Thyroid gland (tissue), 4 donors: ENCODE results near the gene SPECC1.

ENCODE experiments used
- POLR2A ChIP-seq, 2 donors: fragments of 450-650 bp; IDR thresholded peaks; one replicate each; pipeline ENCODE4 v1.6.1; 2017; ENCODE audit warnings: antibody characterized with exemption in 2 of 2, mild to moderate bottlenecking in 2 of 2, moderate library complexity in 1 of 2
- TF ChIP-seq, protein P1 (sequence below), 6 experiments: fragments of 200-600 bp in 3 of 6; fragments of 450-650 bp in 3 of 6; sonication (generic) in 3 of 6; IDR thresholded peaks; one replicate each; pipeline ENCODE4 v1.5.1; 2016 to 2019; ENCODE audit warnings: antibody characterized with exemption in 6 of 6, mild to moderate bottlenecking in 2 of 6, inconsistent platforms in 1 of 6, moderate library complexity in 1 of 6

GRCh38 chr17:20244671-20245070 is 235.5 kb downstream of the SPECC1 start:
- TF ChIP-seq, protein P1, sequence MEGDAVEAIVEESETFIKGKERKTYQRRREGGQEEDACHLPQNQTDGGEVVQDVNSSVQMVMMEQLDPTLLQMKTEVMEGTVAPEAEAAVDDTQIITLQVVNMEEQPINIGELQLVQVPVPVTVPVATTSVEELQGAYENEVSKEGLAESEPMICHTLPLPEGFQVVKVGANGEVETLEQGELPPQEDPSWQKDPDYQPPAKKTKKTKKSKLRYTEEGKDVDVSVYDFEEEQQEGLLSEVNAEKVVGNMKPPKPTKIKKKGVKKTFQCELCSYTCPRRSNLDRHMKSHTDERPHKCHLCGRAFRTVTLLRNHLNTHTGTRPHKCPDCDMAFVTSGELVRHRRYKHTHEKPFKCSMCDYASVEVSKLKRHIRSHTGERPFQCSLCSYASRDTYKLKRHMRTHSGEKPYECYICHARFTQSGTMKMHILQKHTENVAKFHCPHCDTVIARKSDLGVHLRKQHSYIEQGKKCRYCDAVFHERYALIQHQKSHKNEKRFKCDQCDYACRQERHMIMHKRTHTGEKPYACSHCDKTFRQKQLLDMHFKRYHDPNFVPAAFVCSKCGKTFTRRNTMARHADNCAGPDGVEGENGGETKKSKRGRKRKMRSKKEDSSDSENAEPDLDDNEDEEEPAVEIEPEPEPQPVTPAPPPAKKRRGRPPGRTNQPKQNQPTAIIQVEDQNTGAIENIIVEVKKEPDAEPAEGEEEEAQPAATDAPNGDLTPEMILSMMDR (IDR thresholded peaks at IDR 0.05) = no peak
- no peak for TF ChIP-seq POLR2A (IDR thresholded peaks at IDR 0.05)
